HepG2 (cell line): ENCODE results near the gene CD68. TPM values are rescaled to one million over a fixed set of nuclear protein-coding genes. Genes with fewer than 3 reads are reported as not detected.

Source experiments
- CBX5 ChIP-seq: sonication (generic); formaldehyde crosslinking; IDR thresholded peaks from 2 replicates; pipeline ENCODE4 v1.4.0; 2020; ENCODE audit warnings: missing genetic modification reagents, borderline replicate concordance
- FOXK1 ChIP-seq: sonication (generic); formaldehyde crosslinking; IDR thresholded peaks from 2 replicates; pipeline ENCODE4 v1.4.0; 2020; ENCODE audit warnings: low read depth, missing genetic modification reagents, borderline replicate concordance
- FOXO1 ChIP-seq: sonication (generic); formaldehyde crosslinking; IDR thresholded peaks from 2 replicates; pipeline ENCODE4 v1.4.0; 2020; ENCODE audit warnings: missing genetic modification reagents
- KMT2B ChIP-seq: IDR thresholded peaks from 2 replicates; pipeline ENCODE4 v1.6.1; 2016; ENCODE audit warnings: missing genetic modification reagents, missing compliant biosample characterization
- LCORL ChIP-seq, 2 experiments: fragments of 450-650 bp in 1 of 2; sonication (generic) in 1 of 2; formaldehyde crosslinking in 1 of 2; IDR thresholded peaks; 2 replicates each; pipeline versions ENCODE4 v1.5.0 to v1.6.1; 2017 to 2020; ENCODE audit warnings: antibody characterized with exemption in 1 of 2, missing genetic modification reagents in 1 of 2
- MAFF ChIP-seq: IDR thresholded peaks from 2 replicates; pipeline ENCODE4 v1.6.1; 2011; ENCODE audit warnings: low read depth, low read length, improper control_type of control experiment
- MED1 ChIP-seq: sonication (generic); formaldehyde crosslinking; IDR thresholded peaks from 2 replicates; pipeline ENCODE4 v1.4.0; 2020; ENCODE audit warnings: missing genetic modification reagents
- MEF2D ChIP-seq: sonication (generic); formaldehyde crosslinking; IDR thresholded peaks from 2 replicates; pipeline ENCODE4 v1.5.1; 2020; ENCODE audit warnings: mild to moderate bottlenecking, missing genetic modification reagents
- NRL ChIP-seq: sonication (generic); formaldehyde crosslinking; IDR thresholded peaks from 2 replicates; pipeline ENCODE4 v1.5.0; 2020; ENCODE audit warnings: missing genetic modification reagents, mild to moderate bottlenecking, moderate library complexity, borderline replicate concordance
- SAFB2 ChIP-seq: sonication (generic); formaldehyde crosslinking; IDR thresholded peaks from 2 replicates; pipeline ENCODE4 v1.5.1; 2020; ENCODE audit warnings: missing genetic modification reagents, low read depth, mild to moderate bottlenecking, borderline replicate concordance
- SALL1 ChIP-seq: sonication (generic); formaldehyde crosslinking; IDR thresholded peaks from 2 replicates; pipeline ENCODE4 v1.8.0; 2022; ENCODE audit warnings: mild to moderate bottlenecking, missing genetic modification reagents
- SOX6 ChIP-seq, 2 experiments: fragments of 450-650 bp in 1 of 2; sonication (generic) in 1 of 2; formaldehyde crosslinking in 1 of 2; IDR thresholded peaks; 2 replicates each; pipeline versions ENCODE4 v1.4.0 to v1.6.1; 2017 to 2020; ENCODE audit warnings: antibody characterized with exemption in 1 of 2, mild to moderate bottlenecking in 1 of 2, missing genetic modification reagents in 1 of 2
- SP2 ChIP-seq: sonication (generic); formaldehyde crosslinking; IDR thresholded peaks from 2 replicates; pipeline ENCODE4 v1.5.1; 2020; ENCODE audit warnings: mild to moderate bottlenecking, missing genetic modification reagents
- TOPORS ChIP-seq: sonication (generic); formaldehyde crosslinking; IDR thresholded peaks from 2 replicates; pipeline ENCODE4 v1.8.0; 2023; ENCODE audit warnings: mild to moderate bottlenecking, missing genetic modification reagents
- ZFP41 ChIP-seq: sonication (generic); formaldehyde crosslinking; IDR thresholded peaks from 2 replicates; pipeline ENCODE4 v1.4.0; 2020; ENCODE audit warnings: mild to moderate bottlenecking, missing genetic modification reagents, borderline replicate concordance
- ZNF737 ChIP-seq: sonication (generic); formaldehyde crosslinking; IDR thresholded peaks from 2 replicates; pipeline ENCODE4 v1.5.0; 2020; ENCODE audit warnings: missing genetic modification reagents, mild to moderate bottlenecking, borderline replicate concordance
- ZNF772 ChIP-seq: sonication (generic); formaldehyde crosslinking; IDR thresholded peaks from 2 replicates; pipeline ENCODE4 v1.5.0; 2020; ENCODE audit warnings: mild to moderate bottlenecking, missing genetic modification reagents
- ZNF790 ChIP-seq: sonication (generic); formaldehyde crosslinking; IDR thresholded peaks from 2 replicates; pipeline ENCODE4 v1.8.0; 2022; ENCODE audit warnings: missing genetic modification reagents, mild to moderate bottlenecking, borderline replicate concordance
- polyA plus RNA-seq, 8 experiments: library from polyadenylated mRNA; depleted of rRNA in 3 of 8; stranded (reverse) in 7 of 8; unstranded in 1 of 8; fragments of >200 nt; fragmentation: Illumina TruSeq in 4 of 8; extraction: Trizol in 4 of 8; gene quantifications; 2 replicates each; pipeline versions ENCODE4 v1.2.1 to v1.2.3, GENCODE V29; 2011 to 2016; ENCODE audit warnings: low read depth in 4 of 8, missing spikeins in 1 of 8, mixed read lengths in 1 of 8; ENCODE audit not compliant: insufficient read depth in 1 of 8
- total RNA-seq, 5 experiments: library from RNA; depleted of rRNA; stranded (reverse); fragments of >200 nt; fragmentation: Illumina TruSeq; extraction: Trizol; gene quantifications; 2 replicates each; pipeline ENCODE4 v1.2.3, GENCODE V29; 2016; ENCODE audit warnings: low read depth in 1 of 5
- TF ChIP-seq, protein P1 (sequence below): sonication (generic); formaldehyde crosslinking; conservative IDR thresholded peaks from 2 replicates; pipeline ENCODE4 v1.8.0; 2022; ENCODE audit warnings: low read depth, missing genetic modification reagents
- TF ChIP-seq, protein P2 (sequence below): sonication (generic); formaldehyde crosslinking; IDR thresholded peaks from 2 replicates; pipeline ENCODE4 v1.5.0; 2020; ENCODE audit warnings: missing genetic modification reagents
- TF ChIP-seq, protein P3 (sequence below): sonication (generic); formaldehyde crosslinking; IDR thresholded peaks from 2 replicates; pipeline ENCODE4 v1.5.0; 2020; ENCODE audit warnings: mild to moderate bottlenecking, low read depth, missing genetic modification reagents, borderline replicate concordance
- TF ChIP-seq, protein P4 (sequence below): IDR thresholded peaks from 2 replicates; pipeline ENCODE4 v1.6.1; 2016; ENCODE audit warnings: control low read depth

Gene CD68
- total and polyA plus RNA-seq, 2 of the 13 experiments (the other 11 are each of a cell fraction or from before 2014, with no cell fraction given) = 10.3 to 104 TPM

DNA sequence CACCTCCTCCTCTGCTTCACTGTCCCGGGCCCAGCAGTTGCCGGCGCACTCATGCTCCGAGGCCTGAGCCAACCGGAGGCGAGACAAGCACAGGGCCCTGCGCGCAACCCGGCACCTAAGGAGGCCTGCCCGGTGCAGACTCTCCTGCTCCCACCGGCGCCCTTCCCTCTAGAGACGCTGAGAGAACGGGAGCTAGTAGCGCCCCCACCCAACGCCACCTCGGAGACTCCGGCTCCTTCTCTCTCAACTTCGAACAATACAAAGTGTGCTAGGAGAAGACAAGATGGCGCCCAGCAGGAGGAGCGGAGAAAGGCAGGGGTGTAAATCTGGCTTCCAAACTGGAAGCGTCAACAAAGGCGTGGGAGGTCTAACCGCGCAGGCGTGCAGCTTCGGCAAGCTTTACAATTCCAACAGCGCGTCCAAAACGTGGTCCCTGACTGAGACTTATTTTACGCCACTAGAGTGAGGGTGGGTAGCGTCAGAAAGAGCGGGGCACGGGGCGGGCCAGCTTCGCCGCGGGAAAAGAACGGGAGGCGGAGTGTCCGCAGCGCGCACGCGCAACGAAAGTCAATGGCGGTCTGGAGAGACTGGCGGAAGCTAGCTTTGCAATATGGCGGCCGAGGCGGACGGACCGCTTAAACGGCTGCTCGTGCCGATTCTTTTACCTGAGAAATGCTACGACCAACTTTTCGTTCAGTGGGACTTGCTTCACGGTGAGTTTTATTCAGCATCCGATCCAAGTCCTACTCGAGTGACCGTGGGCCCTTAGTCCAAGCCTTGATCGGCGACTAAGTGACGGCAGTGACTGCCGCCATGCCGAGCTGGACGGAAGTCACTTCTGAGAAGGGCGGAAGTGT, 4.0 kb downstream of the CD68 start, which contains the start of gene MPDU1 (continued):
- TF ChIP-seq, protein P1, sequence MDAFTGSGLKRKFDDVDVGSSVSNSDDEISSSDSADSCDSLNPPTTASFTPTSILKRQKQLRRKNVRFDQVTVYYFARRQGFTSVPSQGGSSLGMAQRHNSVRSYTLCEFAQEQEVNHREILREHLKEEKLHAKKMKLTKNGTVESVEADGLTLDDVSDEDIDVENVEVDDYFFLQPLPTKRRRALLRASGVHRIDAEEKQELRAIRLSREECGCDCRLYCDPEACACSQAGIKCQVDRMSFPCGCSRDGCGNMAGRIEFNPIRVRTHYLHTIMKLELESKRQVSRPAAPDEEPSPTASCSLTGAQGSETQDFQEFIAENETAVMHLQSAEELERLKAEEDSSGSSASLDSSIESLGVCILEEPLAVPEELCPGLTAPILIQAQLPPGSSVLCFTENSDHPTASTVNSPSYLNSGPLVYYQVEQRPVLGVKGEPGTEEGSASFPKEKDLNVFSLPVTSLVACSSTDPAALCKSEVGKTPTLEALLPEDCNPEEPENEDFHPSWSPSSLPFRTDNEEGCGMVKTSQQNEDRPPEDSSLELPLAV = no peak
- TF ChIP-seq KMT2B (CRISPR knock-in tag) (peak; percentile 83; the same call in 1 of the 2 replicates), SALL1 (CRISPR knock-in tag) (peak; percentile 69), MED1 (CRISPR knock-in tag) (peak; percentile 81), FOXK1 (CRISPR knock-in tag) (peak; percentile 68; the same call in 1 of the 2 replicates), ZFP41 (CRISPR knock-in tag) (peak; percentile 57; the same call in 1 of the 2 replicates), FOXO1 (CRISPR knock-in tag) (0 out of 2 replicates have a peak, but pooled peaks have one; percentile 21), NRL (no peak; the same call in 1 of the 2 replicates), MAFF (no peak), CBX5 (CRISPR knock-in tag) (peak; percentile 71; the same call in 1 of the 2 replicates), ZNF772 (CRISPR knock-in tag) (peak; percentile 78; the same call in 1 of the 2 replicates), LCORL (IDR thresholded peaks at IDR 0.05) (no peak), LCORL (CRISPR knock-in tag; IDR thresholded peaks at IDR 0.05) (peak; percentile 51; the same call in 1 of the 2 replicates), ZNF790 (CRISPR knock-in tag) (no peak), TOPORS (CRISPR knock-in tag) (peak; percentile 73; the same call in 1 of the 2 replicates), SP2 (CRISPR knock-in tag) (peak; percentile 50; the same call in 1 of the 2 replicates), SAFB2 (CRISPR knock-in tag) (peak; percentile 39; the same call in 1 of the 2 replicates), ZNF737 (no peak), SOX6 (IDR thresholded peaks at IDR 0.05) (no peak), SOX6 (CRISPR knock-in tag; IDR thresholded peaks at IDR 0.05) (peak; percentile 30; the same call in 1 of the 2 replicates), MEF2D (peak; percentile 20; the same call in 1 of the 2 replicates)
- TF ChIP-seq, protein P2, sequence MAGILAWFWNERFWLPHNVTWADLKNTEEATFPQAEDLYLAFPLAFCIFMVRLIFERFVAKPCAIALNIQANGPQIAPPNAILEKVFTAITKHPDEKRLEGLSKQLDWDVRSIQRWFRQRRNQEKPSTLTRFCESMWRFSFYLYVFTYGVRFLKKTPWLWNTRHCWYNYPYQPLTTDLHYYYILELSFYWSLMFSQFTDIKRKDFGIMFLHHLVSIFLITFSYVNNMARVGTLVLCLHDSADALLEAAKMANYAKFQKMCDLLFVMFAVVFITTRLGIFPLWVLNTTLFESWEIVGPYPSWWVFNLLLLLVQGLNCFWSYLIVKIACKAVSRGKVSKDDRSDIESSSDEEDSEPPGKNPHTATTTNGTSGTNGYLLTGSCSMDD = no peak
- TF ChIP-seq, protein P3, sequence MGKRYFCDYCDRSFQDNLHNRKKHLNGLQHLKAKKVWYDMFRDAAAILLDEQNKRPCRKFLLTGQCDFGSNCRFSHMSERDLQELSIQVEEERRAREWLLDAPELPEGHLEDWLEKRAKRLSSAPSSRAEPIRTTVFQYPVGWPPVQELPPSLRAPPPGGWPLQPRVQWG (CRISPR knock-in tag) = no peak
- TF ChIP-seq, protein P4, sequence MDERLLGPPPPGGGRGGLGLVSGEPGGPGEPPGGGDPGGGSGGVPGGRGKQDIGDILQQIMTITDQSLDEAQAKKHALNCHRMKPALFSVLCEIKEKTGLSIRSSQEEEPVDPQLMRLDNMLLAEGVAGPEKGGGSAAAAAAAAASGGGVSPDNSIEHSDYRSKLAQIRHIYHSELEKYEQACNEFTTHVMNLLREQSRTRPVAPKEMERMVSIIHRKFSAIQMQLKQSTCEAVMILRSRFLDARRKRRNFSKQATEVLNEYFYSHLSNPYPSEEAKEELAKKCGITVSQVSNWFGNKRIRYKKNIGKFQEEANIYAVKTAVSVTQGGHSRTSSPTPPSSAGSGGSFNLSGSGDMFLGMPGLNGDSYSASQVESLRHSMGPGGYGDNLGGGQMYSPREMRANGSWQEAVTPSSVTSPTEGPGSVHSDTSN (CRISPR knock-in tag) = no peak
